HCT116 (cell line): ENCODE results near the gene ETHE1.

Source experiments
- CEBPB ChIP-seq: IDR thresholded peaks from 2 replicates; pipeline ENCODE4 v1.6.1; 2012; ENCODE audit warnings: low read depth
- CTCF ChIP-seq, 3 experiments: fragments of 200-600 bp in 1 of 3; sonication (generic) in 1 of 3; IDR thresholded peaks in 2 of 3; conservative IDR thresholded peaks in 1 of 3; 2 replicates each; pipeline ENCODE4 v1.5.1; 2012 to 2017; ENCODE audit warnings: low read depth in 2 of 3, low read length in 2 of 3, antibody characterized with exemption in 1 of 3, borderline replicate concordance in 1 of 3, control low read depth in 1 of 3, mild to moderate bottlenecking in 1 of 3, mixed read lengths in 1 of 3, mixed run types in 1 of 3, moderate library complexity in 1 of 3; ENCODE audit not compliant: insufficient read depth in 1 of 3
- FOSL1 ChIP-seq: IDR thresholded peaks from 2 replicates; pipeline ENCODE4 v1.6.1; 2012; ENCODE audit warnings: low read depth
- POLR2A ChIP-seq: IDR thresholded peaks from 2 replicates; pipeline ENCODE4 v1.7.0; 2011; ENCODE audit warnings: borderline replicate concordance; ENCODE audit not compliant: insufficient read depth, insufficient read length; ENCODE audit errors: extremely low read depth
- ZNF274 ChIP-seq: fragments of 200-500 bp; sonication (Bioruptor generic); IDR thresholded peaks from 2 replicates; pipeline ENCODE4 v1.6.1; 2014; ENCODE audit warnings: mild to moderate bottlenecking, low read depth, low read length, inconsistent platforms

GRCh38 chr19:43518051-43518450 lies 8.9 kb downstream of the ETHE1 start:
- TF ChIP-seq ZNF274 = no peak
- no peak for TF ChIP-seq CTCF (IDR thresholded peaks at IDR 0.05 in 2 of 3, conservative IDR thresholded peaks at IDR 0.05 in 1 of 3; ENCODE audit: borderline replicate concordance in 1 of 3, insufficient read depth in 1 of 3, low read depth in 2 of 3, low read length in 2 of 3)
- no peak for TF ChIP-seq POLR2A
- no peak for TF ChIP-seq FOSL1
- no peak for TF ChIP-seq CEBPB
